ENCODE data around the gene OSBPL8.
"Not testable (repeated sequence)": the region's sequence is repeated elsewhere in the genome, so short reads cannot be mapped to it uniquely, and the experiment has no call there.

The OSBPL8 gene

DNA sequence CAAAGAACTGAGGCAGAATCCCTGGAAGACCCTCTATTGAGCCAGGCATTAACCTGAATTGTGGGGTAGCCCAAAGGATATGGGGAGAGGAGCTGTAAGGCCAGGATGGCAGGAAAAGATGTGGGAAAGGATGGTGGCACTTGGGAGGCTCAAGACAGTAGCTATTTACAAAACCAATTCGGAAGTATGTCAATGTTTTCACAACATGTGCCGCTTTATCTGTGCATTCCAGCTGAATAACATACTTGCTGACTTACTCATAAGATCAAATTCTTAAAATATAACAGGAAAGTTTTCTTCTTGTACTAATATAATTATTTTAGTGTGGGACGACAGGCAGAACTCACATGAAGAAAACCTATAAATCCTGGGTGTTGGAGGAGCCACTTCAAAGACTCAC is 222.0 kb downstream of the OSBPL8 start:
- H3K4me1 ChIP-seq (ENCODE audit: control insufficient read depth, insufficient read depth, low read length): no peaks in the 10 kb centered on the region

DNA sequence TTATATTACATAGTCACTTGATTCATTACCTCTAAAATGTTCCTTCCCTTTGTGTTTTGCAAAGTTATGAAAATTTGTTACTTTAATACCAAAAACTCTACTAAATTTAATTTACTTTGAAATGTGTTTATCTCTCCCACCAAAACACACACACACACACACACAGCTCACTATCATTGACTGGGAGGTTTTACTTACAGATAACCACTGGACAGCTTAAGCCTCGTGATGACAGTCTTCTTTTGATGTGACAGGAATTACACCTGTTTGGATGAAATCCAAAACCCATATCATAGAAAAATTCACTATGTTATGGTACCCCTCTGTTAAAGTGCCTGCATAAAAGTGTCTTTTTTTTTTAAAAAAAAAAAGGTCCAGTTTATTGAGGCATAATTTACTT is 227.0 kb downstream of the OSBPL8 start:
- H3K4me3 ChIP-seq (ENCODE audit: low read length in 2 of 2): no peak overlapping the region
- no peak overlapping the region for H3K9ac ChIP-seq (ENCODE audit: low read length in 2 of 2)
- no peaks in the 10 kb centered on the region for H3K27me3 ChIP-seq (ENCODE audit: control insufficient read depth in 1 of 2, insufficient read depth in 2 of 2, low read length in 2 of 2)
- peaks cover 0 to 6% of the 10 kb centered on the region in 2 donors for H3K9me3 ChIP-seq (ENCODE audit: control insufficient read depth in 2 of 2, low read length in 2 of 2)
- H3K36me3 ChIP-seq (ENCODE audit: control insufficient read depth in 2 of 2, insufficient read depth in 2 of 2, low read length in 2 of 2): no peaks in the 10 kb centered on the region
- no peaks in the 10 kb centered on the region for H3K4me1 ChIP-seq (ENCODE audit: control insufficient read depth, insufficient read depth, low read length)
- no peak overlapping the region for H3K27ac ChIP-seq (ENCODE audit: low read length)

More for the DNA sequence above, 222.0 kb downstream of the OSBPL8 start:
- Histone ChIP-seq H3K27me3 (ENCODE audit: control insufficient read depth in 1 of 2, insufficient read depth in 2 of 2, low read length in 2 of 2) (no peaks in the 10 kb centered on the region), H3K36me3 (ENCODE audit: control insufficient read depth in 2 of 2, insufficient read depth in 2 of 2, low read length in 2 of 2) (no peaks in the 10 kb centered on the region), H3K9ac (ENCODE audit: low read length in 2 of 2) (no peak overlapping the region), H3K4me3 (ENCODE audit: low read length in 2 of 2) (no peak overlapping the region), H3K27ac (ENCODE audit: low read length) (no peak overlapping the region), H3K9me3 (ENCODE audit: control insufficient read depth in 2 of 2, low read length in 2 of 2) (no peaks in the 10 kb centered on the region)

GRCh38 chr12:76329606-76330005 is 230.0 kb downstream of the OSBPL8 start:
- Histone ChIP-seq H3K4me3 (ENCODE audit: low read length in 2 of 2) (no peak overlapping the region), H3K36me3 (ENCODE audit: control insufficient read depth in 2 of 2, insufficient read depth in 2 of 2, low read length in 2 of 2) (no peaks in the 10 kb centered on the region), H3K4me1 (ENCODE audit: control insufficient read depth, insufficient read depth, low read length) (no peaks in the 10 kb centered on the region), H3K27ac (ENCODE audit: low read length) (no peak overlapping the region), H3K9me3 (ENCODE audit: control insufficient read depth in 2 of 2, low read length in 2 of 2) (peaks cover 0 to 6% of the 10 kb centered on the region in 2 donors), H3K27me3 (ENCODE audit: control insufficient read depth in 1 of 2, insufficient read depth in 2 of 2, low read length in 2 of 2) (no peaks in the 10 kb centered on the region), H3K9ac (ENCODE audit: low read length in 2 of 2) (no peak overlapping the region)

DNA sequence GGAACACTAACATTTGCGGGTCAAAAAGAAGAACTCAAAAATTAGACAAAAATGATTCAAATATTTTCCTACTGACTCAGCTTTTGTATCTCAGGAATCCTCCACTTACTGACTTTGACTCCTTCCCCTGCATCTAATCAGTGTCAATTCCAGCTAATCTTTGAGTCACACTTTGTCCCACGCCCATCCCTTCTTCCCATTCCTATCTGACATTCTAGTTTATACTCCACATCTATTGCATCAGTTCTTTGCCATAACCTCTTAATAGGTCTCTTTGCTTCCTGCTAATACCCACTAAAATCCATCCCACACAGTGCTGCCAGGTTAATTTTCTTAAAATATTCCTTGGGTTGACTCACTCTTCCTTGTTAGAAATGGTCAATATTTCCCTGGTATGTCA is 230.4 kb downstream of the OSBPL8 start:
- Histone ChIP-seq H3K4me1 (ENCODE audit: control insufficient read depth, insufficient read depth, low read length) (no peaks in the 10 kb centered on the region), H3K36me3 (ENCODE audit: control insufficient read depth in 2 of 2, insufficient read depth in 2 of 2, low read length in 2 of 2) (no peaks in the 10 kb centered on the region), H3K27me3 (ENCODE audit: control insufficient read depth in 1 of 2, insufficient read depth in 2 of 2, low read length in 2 of 2) (no peaks in the 10 kb centered on the region), H3K27ac (ENCODE audit: low read length) (no peak overlapping the region), H3K4me3 (ENCODE audit: low read length in 2 of 2) (no peak overlapping the region), H3K9ac (ENCODE audit: low read length in 2 of 2) (no peak overlapping the region), H3K9me3 (ENCODE audit: control insufficient read depth in 2 of 2, low read length in 2 of 2) (peaks cover 0 to 6% of the 10 kb centered on the region in 2 donors)

- H3K4me1 ChIP-seq (ENCODE audit: control insufficient read depth, insufficient read depth, low read length); H3K4me3 ChIP-seq (ENCODE audit: low read length in 2 of 2); H3K9ac ChIP-seq (ENCODE audit: low read length in 2 of 2); H3K36me3 ChIP-seq (ENCODE audit: control insufficient read depth in 2 of 2, insufficient read depth in 2 of 2, low read length in 2 of 2); H3K27me3 ChIP-seq (ENCODE audit: control insufficient read depth in 1 of 2, insufficient read depth in 2 of 2, low read length in 2 of 2); H3K9me3 ChIP-seq (ENCODE audit: control insufficient read depth in 2 of 2, low read length in 2 of 2); H3K27ac ChIP-seq (ENCODE audit: low read length): not testable (repeated sequence)
These were observed 239.8 kb downstream of the OSBPL8 start for GRCh38 chr12:76319595-76320319.

DNA sequence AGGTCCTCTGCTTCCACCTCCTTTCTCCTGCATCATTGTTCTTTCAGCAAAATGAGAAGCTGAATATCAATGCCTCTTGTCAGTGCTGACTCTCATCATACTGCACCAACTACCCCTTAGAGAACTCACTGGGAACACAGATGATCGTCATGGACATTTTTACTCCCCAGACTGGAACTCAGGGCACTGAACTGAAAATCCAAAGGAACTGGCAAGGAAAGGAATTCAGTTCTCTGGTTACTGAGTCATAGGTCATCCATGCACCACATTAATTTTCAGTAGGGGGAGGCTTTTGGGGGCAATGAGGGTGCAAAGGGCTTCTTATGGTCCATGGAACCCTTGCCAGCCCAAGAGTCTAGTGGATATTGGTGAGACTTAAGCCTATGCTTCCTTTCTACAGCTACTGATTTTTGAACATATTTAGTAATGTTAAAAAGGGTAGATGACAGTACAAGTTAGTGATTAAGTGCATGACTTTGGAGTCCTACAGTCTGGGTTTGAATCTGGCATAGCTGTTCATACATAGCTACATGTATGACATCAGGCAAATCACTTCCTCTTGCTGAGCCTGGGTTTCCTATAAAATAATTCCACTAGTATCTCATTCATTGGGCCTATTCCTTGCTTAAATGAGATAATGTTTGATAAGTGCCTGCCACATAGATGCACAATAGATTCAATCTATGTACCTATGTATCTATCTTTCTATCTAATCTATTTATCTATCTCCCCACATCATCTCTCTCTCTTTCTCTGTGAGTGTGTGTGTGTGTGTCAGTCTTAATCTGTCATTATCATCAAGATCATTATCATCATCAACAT is 240.6 kb downstream of the OSBPL8 start:
- H3K36me3 ChIP-seq (ENCODE audit: control insufficient read depth in 2 of 2, insufficient read depth in 2 of 2, low read length in 2 of 2): no peaks in the 10 kb centered on the region
- H3K4me1 ChIP-seq (ENCODE audit: control insufficient read depth, insufficient read depth, low read length): no peaks in the 10 kb centered on the region
- no peaks in the 10 kb centered on the region for H3K9me3 ChIP-seq (ENCODE audit: control insufficient read depth in 2 of 2, low read length in 2 of 2)
- peaks cover 0 to 2% of the 10 kb centered on the region in 2 donors for H3K27me3 ChIP-seq (ENCODE audit: control insufficient read depth in 1 of 2, insufficient read depth in 2 of 2, low read length in 2 of 2)
- no peak overlapping the region for H3K27ac ChIP-seq (ENCODE audit: low read length)
- no peak overlapping the region for H3K9ac ChIP-seq (ENCODE audit: low read length in 2 of 2)
- H3K4me3 ChIP-seq (ENCODE audit: low read length in 2 of 2): no peak overlapping the region

DNA sequence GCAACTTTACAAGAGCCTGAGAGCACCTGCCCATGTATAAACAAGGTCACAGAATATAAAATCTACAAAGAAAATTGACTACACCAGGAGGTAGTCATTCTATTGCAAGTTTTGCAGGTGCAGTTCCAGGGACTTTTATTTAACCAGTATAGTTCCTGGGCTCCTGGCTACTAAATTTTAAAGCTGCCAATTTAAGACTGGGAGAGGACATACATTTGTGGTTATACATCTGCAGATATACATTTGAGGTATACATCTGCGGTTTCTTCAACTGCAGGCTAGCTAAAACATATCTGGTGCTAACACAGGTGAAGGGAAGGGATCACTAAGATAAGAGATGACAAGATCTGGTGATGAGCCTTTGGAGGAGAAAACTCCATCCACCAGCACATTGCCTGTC is 241.6 kb downstream of the OSBPL8 start:
- Histone ChIP-seq H3K27me3 (ENCODE audit: control insufficient read depth in 1 of 2, insufficient read depth in 2 of 2, low read length in 2 of 2) (peaks cover 0 to 2% of the 10 kb centered on the region in 2 donors), H3K27ac (ENCODE audit: low read length) (no peak overlapping the region), H3K4me3 (ENCODE audit: low read length in 2 of 2) (no peak overlapping the region), H3K4me1 (ENCODE audit: control insufficient read depth, insufficient read depth, low read length) (no peaks in the 10 kb centered on the region), H3K9ac (ENCODE audit: low read length in 2 of 2) (no peak overlapping the region), H3K36me3 (ENCODE audit: control insufficient read depth in 2 of 2, insufficient read depth in 2 of 2, low read length in 2 of 2) (no peaks in the 10 kb centered on the region), H3K9me3 (ENCODE audit: control insufficient read depth in 2 of 2, low read length in 2 of 2) (no peaks in the 10 kb centered on the region)

DNA sequence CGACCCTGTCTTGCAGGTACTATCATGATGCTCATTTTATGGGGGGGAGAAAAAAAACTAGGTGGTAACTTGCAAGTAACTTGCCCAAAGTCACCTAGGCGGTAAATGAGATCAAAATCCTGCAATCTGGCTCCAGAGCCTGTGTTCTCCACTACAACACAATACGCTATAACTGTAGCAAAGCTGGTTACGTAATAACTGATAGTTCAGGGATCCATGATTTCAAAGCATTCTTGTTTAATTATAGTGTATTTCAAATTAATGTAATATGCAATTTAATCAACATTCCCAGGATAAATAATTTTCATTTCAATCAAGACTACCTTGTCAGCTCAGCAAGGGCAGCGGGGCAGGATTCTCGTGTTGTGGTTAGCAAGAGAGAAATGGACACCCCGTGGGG is 243.1 kb downstream of the OSBPL8 start:
- Histone ChIP-seq H3K9me3 (ENCODE audit: control insufficient read depth in 2 of 2, low read length in 2 of 2) (no peaks in the 10 kb centered on the region), H3K9ac (ENCODE audit: low read length in 2 of 2) (no peak overlapping the region), H3K4me1 (ENCODE audit: control insufficient read depth, insufficient read depth, low read length) (no peaks in the 10 kb centered on the region), H3K27ac (ENCODE audit: low read length) (no peak overlapping the region), H3K27me3 (ENCODE audit: control insufficient read depth in 1 of 2, insufficient read depth in 2 of 2, low read length in 2 of 2) (peaks cover 0 to 2% of the 10 kb centered on the region in 2 donors), H3K36me3 (ENCODE audit: control insufficient read depth in 2 of 2, insufficient read depth in 2 of 2, low read length in 2 of 2) (no peaks in the 10 kb centered on the region), H3K4me3 (ENCODE audit: low read length in 2 of 2) (no peak overlapping the region)

DNA sequence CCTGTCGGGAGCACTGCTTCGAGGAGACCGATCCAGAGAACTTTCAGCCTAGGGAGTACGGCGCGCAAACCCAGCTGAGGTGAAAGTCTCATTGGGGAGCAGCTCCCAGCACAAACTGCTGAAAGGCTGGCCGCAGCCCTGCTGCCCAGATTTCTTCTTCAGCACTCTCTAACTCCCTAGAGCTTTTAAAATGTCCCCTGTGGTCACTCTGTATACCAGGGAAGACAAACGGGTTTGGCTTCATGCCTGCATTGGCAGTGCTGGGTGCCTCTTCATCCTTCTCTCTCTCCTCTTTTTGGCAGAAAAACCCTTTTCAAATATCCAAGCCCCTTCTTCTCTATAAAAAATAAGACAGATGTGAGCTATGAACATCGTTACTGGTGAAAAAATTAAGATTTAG is 246.3 kb downstream of the OSBPL8 start:
- no peaks in the 10 kb centered on the region for H3K27me3 ChIP-seq (ENCODE audit: control insufficient read depth in 1 of 2, insufficient read depth in 2 of 2, low read length in 2 of 2)
- H3K9me3 ChIP-seq (ENCODE audit: control insufficient read depth in 2 of 2, low read length in 2 of 2): no peaks in the 10 kb centered on the region
- H3K27ac ChIP-seq (ENCODE audit: low read length): no peak overlapping the region
- H3K36me3 ChIP-seq (ENCODE audit: control insufficient read depth in 2 of 2, insufficient read depth in 2 of 2, low read length in 2 of 2): no peaks in the 10 kb centered on the region
- H3K4me3 ChIP-seq (ENCODE audit: low read length in 2 of 2): no peak overlapping the region
- no peaks in the 10 kb centered on the region for H3K4me1 ChIP-seq (ENCODE audit: control insufficient read depth, insufficient read depth, low read length)
- H3K9ac ChIP-seq (ENCODE audit: low read length in 2 of 2): no peak overlapping the region

DNA sequence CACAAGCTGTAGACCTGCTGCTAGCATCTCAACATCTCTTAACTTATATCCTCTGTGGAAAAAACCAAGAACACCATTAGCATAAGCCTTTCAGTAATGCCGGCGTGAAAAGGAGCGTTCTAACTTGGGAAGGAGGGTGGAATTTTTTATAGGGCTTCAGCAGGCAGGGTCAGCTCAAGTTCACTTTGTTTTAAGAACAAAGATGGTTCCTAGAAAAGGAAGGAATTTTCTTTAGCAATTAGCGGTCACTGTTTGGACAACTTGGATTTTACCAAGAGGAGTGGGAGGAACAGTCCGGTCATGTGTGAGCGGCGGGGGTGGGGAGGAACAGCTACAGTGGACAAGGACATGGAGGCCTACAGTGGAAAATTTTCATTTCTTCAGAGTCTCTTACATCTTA is 247.3 kb downstream of the OSBPL8 start:
- Histone ChIP-seq H3K9ac (ENCODE audit: low read length in 2 of 2) (no peak overlapping the region), H3K4me3 (ENCODE audit: low read length in 2 of 2) (no peak overlapping the region), H3K9me3 (ENCODE audit: control insufficient read depth in 2 of 2, low read length in 2 of 2) (no peaks in the 10 kb centered on the region), H3K27me3 (ENCODE audit: control insufficient read depth in 1 of 2, insufficient read depth in 2 of 2, low read length in 2 of 2) (no peaks in the 10 kb centered on the region), H3K36me3 (ENCODE audit: control insufficient read depth in 2 of 2, insufficient read depth in 2 of 2, low read length in 2 of 2) (no peaks in the 10 kb centered on the region), H3K4me1 (ENCODE audit: control insufficient read depth, insufficient read depth, low read length) (no peaks in the 10 kb centered on the region), H3K27ac (ENCODE audit: low read length) (no peak overlapping the region)

DNA sequence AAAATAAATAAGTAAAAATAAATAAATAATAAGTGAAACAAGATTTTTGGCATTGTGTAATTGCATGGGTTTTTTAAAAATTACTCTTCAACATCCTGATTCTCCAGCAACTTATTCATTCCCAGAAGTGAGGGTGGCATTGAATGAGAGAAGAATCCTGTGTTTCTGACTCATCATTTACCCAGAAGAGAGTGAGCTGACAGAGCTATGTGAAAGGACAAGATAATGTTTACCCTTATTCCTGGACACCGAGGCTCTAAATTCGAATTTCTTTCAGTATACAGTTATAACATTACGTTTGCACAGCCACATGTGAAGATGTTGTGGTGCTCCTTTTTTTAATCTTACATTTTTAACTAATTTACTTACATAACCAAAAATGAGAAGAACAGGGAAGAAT is 247.8 kb downstream of the OSBPL8 start:
- H3K36me3 ChIP-seq (ENCODE audit: control insufficient read depth in 2 of 2, insufficient read depth in 2 of 2, low read length in 2 of 2): no peaks in the 10 kb centered on the region
- H3K9me3 ChIP-seq (ENCODE audit: control insufficient read depth in 2 of 2, low read length in 2 of 2): no peaks in the 10 kb centered on the region
- H3K27ac ChIP-seq (ENCODE audit: low read length): no peak overlapping the region

More for the DNA sequence above, 247.8 kb downstream of the OSBPL8 start:
- Histone ChIP-seq H3K27me3 (ENCODE audit: control insufficient read depth in 1 of 2, insufficient read depth in 2 of 2, low read length in 2 of 2) (no peaks in the 10 kb centered on the region), H3K4me3 (ENCODE audit: low read length in 2 of 2) (no peak overlapping the region), H3K4me1 (ENCODE audit: control insufficient read depth, insufficient read depth, low read length) (no peaks in the 10 kb centered on the region), H3K9ac (ENCODE audit: low read length in 2 of 2) (no peak overlapping the region)
